Left lung (tissue), 14 donors: Measurements from ENCODE around the gene SERPINB2. TPM values are rescaled to one million over a fixed set of nuclear protein-coding genes. Genes with fewer than 3 reads are reported as not detected.

Experiments used
- ATAC-seq: fragments of 200-7000 bp; cut with Tn5 transposase; one replicate; pipeline ENCODE4 v1.9.1; 2020; ENCODE audit warnings: moderate library complexity
- DNase-seq, 4 donors: peaks; one replicate each; pipeline ENCODE4 v3.0.0-alpha.2; 2013 to 2020
- H3K27ac ChIP-seq, 2 donors: fragments of 200-600 bp; sonication (generic) in 1 of 2; one replicate each; pipeline versions ENCODE4 v1.5.0 to v1.8.0; 2020 to 2021
- H3K27me3 ChIP-seq, 2 donors: fragments of 200-600 bp; sonication (generic) in 1 of 2; one replicate each; pipeline versions ENCODE4 v1.5.0 to v1.8.0; 2020 to 2021
- H3K36me3 ChIP-seq, 2 donors: fragments of 200-600 bp; sonication (generic) in 1 of 2; one replicate each; pipeline versions ENCODE4 v1.5.0 to v1.8.0; 2020 to 2021
- H3K4me1 ChIP-seq, 2 donors: fragments of 200-600 bp; one replicate each; pipeline ENCODE4 v1.8.0; 2021
- H3K4me3 ChIP-seq, 2 donors: fragments of 200-600 bp; sonication (generic) in 1 of 2; one replicate each; pipeline versions ENCODE4 v1.5.0 to v1.8.0; 2020 to 2021; ENCODE audit warnings: mild to moderate bottlenecking in 1 of 2
- H3K9me3 ChIP-seq, 2 donors: fragments of 200-600 bp; sonication (generic) in 1 of 2; one replicate each; pipeline versions ENCODE4 v1.5.0 to v1.8.0; 2020 to 2021
- intact Hi-C, 2 donors: fragments of 100-400 bp; cut with DNase I; formaldehyde crosslinking; loops; one replicate each; pipeline versions ENCODE4 v1.11.2 to v1.14.2; 2022
- long read RNA-seq, 12 donors: library from polyadenylated mRNA in 2 of 12; unstranded in 2 of 12; transcript quantifications; one replicate each; pipeline ENCODE4 v2.0.0 and lab custom pipeline, GENCODE V29; 2019 to 2026
- polyA plus RNA-seq, 6 donors: library from polyadenylated mRNA; unstranded; fragments of 120-200 nt; gene quantifications; one replicate each; pipeline ENCODE4 v1.2.1, GENCODE V29; 2013; ENCODE audit not compliant: insufficient read length in 6 of 6
- total RNA-seq, 2 donors: library from RNA; stranded (reverse); fragmentation: NEBNext Ultra II Directional; extraction: Animal tissue kit (Norgen Biotek cat#: 25700); gene quantifications; one replicate each; pipeline ENCODE4 v1.2.1, GENCODE V29; 2021
- TF ChIP-seq, protein P1 (sequence below), 2 donors: fragments of 200-600 bp; sonication (generic) in 1 of 2; IDR thresholded peaks; one replicate each; pipeline versions ENCODE4 v1.5.0 to v1.8.0; 2021; ENCODE audit warnings: antibody characterized with exemption in 2 of 2
- donor health status: DM: no; HTN: yes; CAD: no.
- donor health status: DM: no; HTN: no; CAD: no.

The SERPINB2 gene, protein sequence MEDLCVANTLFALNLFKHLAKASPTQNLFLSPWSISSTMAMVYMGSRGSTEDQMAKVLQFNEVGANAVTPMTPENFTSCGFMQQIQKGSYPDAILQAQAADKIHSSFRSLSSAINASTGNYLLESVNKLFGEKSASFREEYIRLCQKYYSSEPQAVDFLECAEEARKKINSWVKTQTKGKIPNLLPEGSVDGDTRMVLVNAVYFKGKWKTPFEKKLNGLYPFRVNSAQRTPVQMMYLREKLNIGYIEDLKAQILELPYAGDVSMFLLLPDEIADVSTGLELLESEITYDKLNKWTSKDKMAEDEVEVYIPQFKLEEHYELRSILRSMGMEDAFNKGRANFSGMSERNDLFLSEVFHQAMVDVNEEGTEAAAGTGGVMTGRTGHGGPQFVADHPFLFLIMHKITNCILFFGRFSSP
- total RNA-seq (1 to 10 TPM; 1.1 to 3.5 TPM), polyA plus RNA-seq (under 1 TPM in 5 of 6 donors, not detected in 1; 0.13 to 0.49 (median 0.24) TPM)
- long read RNA-seq, donor 1: 0 reads
- long read RNA-seq, donor 2: 0 reads
- long read RNA-seq, donor 3: 0 reads
- long read RNA-seq, donor 4: 0 reads
- long read RNA-seq, donor 5: 0 reads
- long read RNA-seq, donor 6: 0 reads
- long read RNA-seq, donor 7: 0 reads
- long read RNA-seq, donor 8: 0 reads
- long read RNA-seq, donor 9: 0 reads
- long read RNA-seq, donor 10: 0 reads
- long read RNA-seq, donor 11: 0 reads
- long read RNA-seq, donor 12: 0 reads

DNA sequence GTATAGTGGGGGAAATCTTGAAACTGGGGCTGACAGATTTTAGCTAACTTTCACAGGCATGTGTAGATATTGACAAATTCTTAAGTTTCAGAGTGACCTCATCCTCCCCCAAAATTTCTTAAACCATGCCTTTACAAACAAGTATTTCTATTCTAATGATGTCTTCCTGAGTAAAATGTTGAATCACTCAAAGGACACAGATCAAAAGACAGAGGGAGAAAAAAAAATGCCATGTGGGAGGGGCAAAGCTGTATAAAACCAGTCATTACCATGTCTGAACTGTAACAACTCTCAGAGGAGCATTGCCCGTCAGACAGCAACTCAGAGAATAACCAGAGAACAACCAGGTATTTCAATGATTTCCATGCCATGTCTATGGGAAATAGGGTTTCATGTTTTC is at the start of gene SERPINB2:
TSS of gene SERPINB2 (plus strand) at position 282 of the 400 bp plus-strand sequence. CDS start 3,740 bp downstream, outside the sequence.
- Histone ChIP-seq H3K9me3 (no peaks in the 10 kb centered on the region), H3K27me3 (no peaks in the 10 kb centered on the region), H3K4me1 (peaks cover 0 to 41% of the 10 kb centered on the region in 2 donors), H3K27ac (no peak within 1 kb of the TSS), H3K36me3 (no peaks in the 10 kb centered on the region), H3K4me3 (no peak within 1 kb of the TSS)
- ATAC-seq (no peak), DNase-seq (no peak)
- intact Hi-C loops: no loop called here
- TF ChIP-seq, protein P1, sequence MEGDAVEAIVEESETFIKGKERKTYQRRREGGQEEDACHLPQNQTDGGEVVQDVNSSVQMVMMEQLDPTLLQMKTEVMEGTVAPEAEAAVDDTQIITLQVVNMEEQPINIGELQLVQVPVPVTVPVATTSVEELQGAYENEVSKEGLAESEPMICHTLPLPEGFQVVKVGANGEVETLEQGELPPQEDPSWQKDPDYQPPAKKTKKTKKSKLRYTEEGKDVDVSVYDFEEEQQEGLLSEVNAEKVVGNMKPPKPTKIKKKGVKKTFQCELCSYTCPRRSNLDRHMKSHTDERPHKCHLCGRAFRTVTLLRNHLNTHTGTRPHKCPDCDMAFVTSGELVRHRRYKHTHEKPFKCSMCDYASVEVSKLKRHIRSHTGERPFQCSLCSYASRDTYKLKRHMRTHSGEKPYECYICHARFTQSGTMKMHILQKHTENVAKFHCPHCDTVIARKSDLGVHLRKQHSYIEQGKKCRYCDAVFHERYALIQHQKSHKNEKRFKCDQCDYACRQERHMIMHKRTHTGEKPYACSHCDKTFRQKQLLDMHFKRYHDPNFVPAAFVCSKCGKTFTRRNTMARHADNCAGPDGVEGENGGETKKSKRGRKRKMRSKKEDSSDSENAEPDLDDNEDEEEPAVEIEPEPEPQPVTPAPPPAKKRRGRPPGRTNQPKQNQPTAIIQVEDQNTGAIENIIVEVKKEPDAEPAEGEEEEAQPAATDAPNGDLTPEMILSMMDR (IDR thresholded peaks at IDR 0.05): no peak

DNA sequence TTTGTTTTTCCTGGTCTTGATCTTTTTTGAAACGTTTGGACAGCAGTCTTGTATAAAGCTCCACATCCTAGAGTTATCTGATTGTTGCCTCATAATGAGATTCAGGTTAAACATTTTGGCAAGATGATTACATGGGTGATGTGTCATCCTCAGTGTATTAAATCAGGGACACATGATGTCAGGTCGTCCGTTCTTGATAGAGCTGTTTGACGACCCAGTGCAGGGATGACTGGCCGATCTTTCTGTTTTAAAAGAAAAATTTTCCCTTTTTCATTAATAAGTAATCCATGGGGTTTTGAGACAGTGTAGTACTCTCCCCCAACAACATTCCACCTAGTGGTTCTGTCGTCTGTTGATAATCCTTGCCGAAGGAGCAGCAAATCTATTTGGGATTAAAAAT is 44.5 kb upstream of the SERPINB2 start:
- ATAC-seq: no peak
- no peak for DNase-seq
- H3K4me3 ChIP-seq: no peak overlapping the region
- H3K9me3 ChIP-seq: no peaks in the 10 kb centered on the region
- H3K27me3 ChIP-seq: no peaks in the 10 kb centered on the region
- TF ChIP-seq, protein P1 (IDR thresholded peaks at IDR 0.05): no peak
- H3K36me3 ChIP-seq: no peaks in the 10 kb centered on the region
- intact Hi-C loops: no loop called here
- no peak overlapping the region for H3K27ac ChIP-seq
- no peaks in the 10 kb centered on the region for H3K4me1 ChIP-seq

DNA sequence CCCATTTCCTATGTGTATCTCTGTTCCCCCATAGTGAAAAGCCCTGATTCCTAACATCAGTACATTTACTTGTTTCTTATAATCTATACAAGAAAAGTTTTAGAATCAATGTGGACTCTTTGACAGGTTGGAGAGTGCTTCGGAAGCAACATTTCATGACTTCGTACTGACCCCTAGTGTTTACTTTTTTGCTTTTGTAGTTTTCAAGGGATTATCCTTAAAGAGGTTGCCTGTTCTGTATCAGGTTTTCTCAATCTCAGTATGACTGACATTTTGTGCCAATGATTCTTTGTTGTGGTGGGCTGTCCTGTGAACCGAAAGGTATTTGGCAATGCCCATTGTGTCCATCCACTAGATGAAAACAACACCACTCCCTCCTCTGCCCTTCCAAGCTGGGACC is 43.3 kb upstream of the SERPINB2 start:
- peak; percentile 59 for ATAC-seq
- no peaks in the 10 kb centered on the region for H3K27me3 ChIP-seq
- TF ChIP-seq, protein P1 (IDR thresholded peaks at IDR 0.05): peak; percentile 18 to 21
- H3K4me1 ChIP-seq: no peaks in the 10 kb centered on the region
- H3K9me3 ChIP-seq: no peaks in the 10 kb centered on the region
- H3K36me3 ChIP-seq: no peaks in the 10 kb centered on the region
- intact Hi-C loops: no loop called here
- no peak overlapping the region for H3K4me3 ChIP-seq
- peak in 1 of 4 donors; percentile 5 for DNase-seq
- no peak overlapping the region for H3K27ac ChIP-seq

DNA sequence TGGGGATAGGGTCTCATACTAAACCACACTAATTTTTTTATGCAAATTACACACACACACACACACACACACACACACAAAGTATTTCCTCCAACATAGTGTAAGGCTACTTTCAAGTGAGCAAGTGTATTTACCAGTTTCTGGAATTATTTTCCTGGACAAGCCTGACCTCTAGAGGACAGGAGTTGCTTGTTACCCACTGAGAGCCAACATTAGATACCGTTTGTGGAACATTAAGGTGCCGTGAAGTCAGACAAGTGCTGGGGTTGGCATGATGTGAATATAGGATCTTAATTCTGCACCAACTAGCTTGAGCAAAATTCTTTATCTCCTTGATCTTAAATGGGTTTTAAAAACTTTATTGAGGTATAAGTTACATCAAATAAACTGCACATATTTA is 39.3 kb upstream of the SERPINB2 start:
- no peak overlapping the region for H3K4me3 ChIP-seq
- peak; percentile 83 for ATAC-seq
- H3K27me3 ChIP-seq: no peaks in the 10 kb centered on the region
- H3K36me3 ChIP-seq: no peaks in the 10 kb centered on the region
- peak in 2 of 4 donors; percentile 6 to 36 for DNase-seq
- H3K4me1 ChIP-seq: no peaks in the 10 kb centered on the region
- intact Hi-C loops: loop anchor here in 1 of 2 donors (5.0 kb wide), 1 partner anchor 331 kb away; no protein-coding TSS in a partner anchor
- H3K9me3 ChIP-seq: no peaks in the 10 kb centered on the region
- TF ChIP-seq, protein P1 (IDR thresholded peaks at IDR 0.05): peak; percentile 32 to 49
- no peak overlapping the region for H3K27ac ChIP-seq

DNA sequence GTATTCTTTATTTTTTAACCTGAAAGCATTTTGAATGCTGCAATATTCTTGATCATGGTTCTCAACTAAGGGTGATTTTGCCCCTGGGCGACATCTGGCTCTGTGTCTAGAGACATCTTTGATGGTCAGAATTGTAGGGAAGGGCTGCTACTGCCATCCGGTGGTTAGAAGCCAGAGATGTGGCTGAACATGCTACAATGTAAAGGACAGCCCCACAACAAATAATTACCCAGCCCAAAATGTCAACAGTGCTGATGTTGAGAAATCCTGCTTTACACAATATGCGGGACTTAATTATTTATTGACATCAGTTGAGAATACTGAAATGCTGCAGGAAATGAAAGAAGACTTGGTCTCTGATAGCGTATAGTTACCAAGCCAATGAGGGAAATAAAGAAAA is 37.5 kb upstream of the SERPINB2 start:
- DNase-seq (peak in 1 of 4 donors; percentile 1), ATAC-seq (peak; percentile 51)
- Histone ChIP-seq H3K36me3 (no peaks in the 10 kb centered on the region), H3K4me1 (no peaks in the 10 kb centered on the region), H3K4me3 (no peak overlapping the region), H3K27ac (no peak overlapping the region), H3K9me3 (no peaks in the 10 kb centered on the region), H3K27me3 (no peaks in the 10 kb centered on the region)
- intact Hi-C loops: no loop called here
- TF ChIP-seq, protein P1 (IDR thresholded peaks at IDR 0.05): no peak
